Activated naive CD4-positive, alpha-beta T cell treated with anti-CD3 and anti-CD28 coated beads, Interleukin-2, amount 10 ng/mL, durations not matched to agents 7 days and 5 days (primary cell): ENCODE results near the gene SHH.
"Not testable (repeated sequence)": the region's sequence is repeated elsewhere in the genome, so short reads cannot be mapped to it uniquely, and the experiment has no call there.

Experiments
- CTCF ChIA-PET: fragments of 350-600 bp; sonication (Branson Sonifier 250); formaldehyde crosslinking; loops from one replicate; lab custom pipeline; 2021; ENCODE audit warnings: antibody characterized with exemption; lab: Charles Lee
- DNase-seq: peaks from one replicate; pipeline ENCODE4 v3.0.0-alpha.2; 2020
- H3K27ac Mint-ChIP-seq: one replicate; pipeline ENCODE4 v1.8.0; 2021; ENCODE audit warnings: mild to moderate bottlenecking, moderate library complexity, mixed read lengths
- H3K27me3 Mint-ChIP-seq: one replicate; pipeline ENCODE4 v1.8.0; 2021; ENCODE audit warnings: mild to moderate bottlenecking, mixed read lengths
- H3K36me3 Mint-ChIP-seq: one replicate; pipeline ENCODE4 v1.8.0; 2021; ENCODE audit warnings: mixed read lengths
- H3K4me1 Mint-ChIP-seq: one replicate; pipeline ENCODE4 v1.8.0; 2021; ENCODE audit warnings: mixed read lengths
- H3K4me3 Mint-ChIP-seq: one replicate; pipeline ENCODE4 v1.8.0; 2021; ENCODE audit warnings: mild to moderate bottlenecking, moderate library complexity, mixed read lengths
- H3K9me3 Mint-ChIP-seq: one replicate; pipeline ENCODE4 v1.8.0; 2021; ENCODE audit warnings: mixed read lengths

The SHH gene

DNA sequence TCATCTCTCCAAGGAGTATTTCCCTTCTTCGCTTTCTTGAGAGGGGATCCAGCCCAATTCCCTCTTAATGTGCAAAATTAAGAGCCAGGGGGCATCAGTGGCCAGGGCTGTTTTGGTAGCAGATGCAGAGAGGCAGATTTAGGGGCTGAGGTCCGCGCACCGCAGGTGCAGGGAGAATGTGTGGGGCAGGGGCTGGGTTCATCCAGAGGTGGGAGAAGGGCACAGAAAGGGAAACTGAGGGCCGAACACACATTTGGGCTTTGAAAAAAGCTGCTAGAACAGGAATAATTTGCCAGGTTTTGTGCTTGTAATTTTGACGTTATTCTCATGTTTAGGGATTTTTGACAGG is 6.5 kb upstream of the SHH start:
- Mint-ChIP-seq H3K27me3 (peaks cover 45% of the 10 kb centered on the region), H3K27ac (peak overlapping the region; percentile 33), H3K9me3 (peaks cover 2% of the 10 kb centered on the region), H3K4me3 (no peak overlapping the region), H3K36me3 (no peaks in the 10 kb centered on the region), H3K4me1 (peaks cover 5% of the 10 kb centered on the region)
- no peak for DNase-seq
- CTCF ChIA-PET, result no interaction called here

DNA sequence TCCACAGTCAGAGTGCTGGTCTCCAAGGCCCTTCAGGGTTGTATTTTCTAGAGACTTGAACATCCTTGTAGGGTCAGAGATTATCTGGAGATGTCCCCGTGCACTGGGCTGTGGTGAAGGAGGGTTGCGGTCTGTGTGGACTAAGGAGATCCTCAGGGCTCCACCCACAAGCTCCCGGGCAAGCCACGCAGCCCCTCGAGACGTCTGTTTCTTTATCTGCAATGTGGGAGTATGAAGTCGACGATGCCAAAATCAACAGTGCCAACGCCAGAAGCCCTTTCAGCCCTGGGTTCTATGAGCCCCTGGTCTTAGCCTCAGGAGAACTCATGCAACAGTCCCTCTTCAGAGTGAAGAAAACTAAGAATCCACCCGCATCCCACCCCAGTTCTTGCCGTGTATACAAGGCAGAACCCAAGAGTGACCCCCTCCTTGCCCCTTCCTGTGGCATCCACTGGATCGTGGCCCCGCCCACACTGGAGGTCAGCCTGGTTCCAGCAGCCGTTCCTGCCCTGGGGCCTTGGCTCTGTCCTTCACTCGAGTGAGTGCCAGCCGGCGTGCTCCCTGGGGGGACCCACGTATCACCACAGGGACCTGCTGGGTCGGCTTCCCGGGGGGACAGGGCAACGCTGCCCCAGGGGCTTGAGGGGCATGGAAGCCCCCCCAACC is 6.0 kb upstream of the SHH start:
- Mint-ChIP-seq H3K9me3 (peaks cover 2% of the 10 kb centered on the region), H3K27me3 (peaks cover 50% of the 10 kb centered on the region), H3K4me1 (peaks cover 5% of the 10 kb centered on the region), H3K36me3 (no peaks in the 10 kb centered on the region), H3K27ac (no peak overlapping the region), H3K4me3 (no peak overlapping the region)
- CTCF ChIA-PET, result no interaction called here
- no peak for DNase-seq

DNA sequence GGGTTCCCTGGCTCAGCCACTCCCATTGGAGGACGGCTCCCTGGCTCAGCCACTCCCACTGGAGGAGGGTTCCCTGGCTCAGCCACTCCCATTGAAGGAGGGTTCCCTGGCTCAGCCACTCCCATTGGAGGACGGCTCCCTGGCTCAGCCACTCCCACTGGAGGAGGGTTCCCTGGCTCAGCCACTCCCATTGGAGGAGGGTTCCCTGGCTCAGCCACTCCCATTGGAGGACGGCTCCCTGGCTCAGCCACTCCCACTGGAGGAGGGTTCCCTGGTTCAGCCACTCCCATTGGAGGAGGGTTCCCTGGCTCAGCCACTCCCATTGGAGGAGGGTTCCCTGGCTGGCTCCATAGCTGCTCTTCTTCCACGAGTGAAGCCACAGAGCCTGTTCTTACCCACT is 5.3 kb upstream of the SHH start:
- H3K36me3 Mint-ChIP-seq, DNase-seq, H3K9me3 Mint-ChIP-seq, H3K27ac Mint-ChIP-seq, H3K4me3 Mint-ChIP-seq, CTCF ChIA-PET, H3K4me1 Mint-ChIP-seq: not testable (repeated sequence)
- peaks cover 58% of the 10 kb centered on the region for H3K27me3 Mint-ChIP-seq

DNA sequence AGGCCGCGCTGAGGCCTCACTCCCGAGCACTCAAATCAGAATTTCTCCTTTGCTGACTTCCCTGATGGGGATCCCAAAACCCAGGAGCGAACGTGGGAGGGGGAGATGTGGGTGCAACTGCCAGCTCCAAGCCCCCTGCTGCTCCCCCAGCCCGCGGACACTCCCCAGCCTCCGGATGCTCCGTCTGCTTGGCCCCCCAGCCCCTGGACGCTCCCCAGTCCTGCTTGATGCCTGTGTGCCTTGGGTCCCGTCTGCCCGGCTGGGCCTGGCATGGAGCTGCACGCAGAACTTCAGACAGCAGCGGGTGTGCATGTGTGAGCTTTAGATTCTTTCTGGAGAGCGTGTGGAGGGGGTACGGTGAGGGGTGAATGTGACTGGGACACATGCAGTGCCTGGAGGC is 4.7 kb upstream of the SHH start:
- Mint-ChIP-seq H3K36me3 (peaks cover 2% of the 10 kb centered on the region), H3K27me3 (peaks cover 63% of the 10 kb centered on the region), H3K4me1 (peaks cover 8% of the 10 kb centered on the region), H3K9me3 (peaks cover 2% of the 10 kb centered on the region), H3K4me3 (no peak overlapping the region), H3K27ac (no peak overlapping the region)
- CTCF ChIA-PET, result interaction anchor here (1.1 to 1.4 kb wide), 2 partner anchors 1000 to 1008 kb away, joined by 3 read pairs; no protein-coding TSS in a partner anchor
- DNase-seq, result no peak

DNA sequence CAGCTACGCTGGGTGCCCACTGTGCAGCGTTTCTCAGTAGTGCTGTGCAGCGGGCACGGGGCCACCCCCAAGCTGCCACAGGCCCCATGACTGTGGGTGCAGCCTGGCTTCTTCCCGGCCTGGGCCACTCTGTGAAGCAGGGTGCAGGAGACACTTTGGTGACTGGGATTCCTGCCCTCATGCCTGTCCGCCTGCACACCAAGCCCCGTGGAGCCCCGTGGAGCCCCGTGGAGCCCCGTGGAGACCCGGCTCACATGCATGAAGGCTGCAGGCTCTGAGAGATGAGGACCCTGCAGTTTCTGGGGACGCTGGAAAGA is 3.9 kb upstream of the SHH start:
- H3K9me3 Mint-ChIP-seq, result peaks cover 2% of the 10 kb centered on the region
- peaks cover 2% of the 10 kb centered on the region for H3K36me3 Mint-ChIP-seq
- H3K27me3 Mint-ChIP-seq, result peaks cover 71% of the 10 kb centered on the region
- no peak overlapping the region for H3K27ac Mint-ChIP-seq
- H3K4me3 Mint-ChIP-seq, result no peak overlapping the region
- H3K4me1 Mint-ChIP-seq, result peaks cover 13% of the 10 kb centered on the region
- no peak for DNase-seq
- CTCF ChIA-PET, result interaction anchor here (0.7 to 1.4 kb wide), 4 partner anchors 341 to 1009 kb away, joined by 3 read pairs; no protein-coding TSS in a partner anchor

DNA sequence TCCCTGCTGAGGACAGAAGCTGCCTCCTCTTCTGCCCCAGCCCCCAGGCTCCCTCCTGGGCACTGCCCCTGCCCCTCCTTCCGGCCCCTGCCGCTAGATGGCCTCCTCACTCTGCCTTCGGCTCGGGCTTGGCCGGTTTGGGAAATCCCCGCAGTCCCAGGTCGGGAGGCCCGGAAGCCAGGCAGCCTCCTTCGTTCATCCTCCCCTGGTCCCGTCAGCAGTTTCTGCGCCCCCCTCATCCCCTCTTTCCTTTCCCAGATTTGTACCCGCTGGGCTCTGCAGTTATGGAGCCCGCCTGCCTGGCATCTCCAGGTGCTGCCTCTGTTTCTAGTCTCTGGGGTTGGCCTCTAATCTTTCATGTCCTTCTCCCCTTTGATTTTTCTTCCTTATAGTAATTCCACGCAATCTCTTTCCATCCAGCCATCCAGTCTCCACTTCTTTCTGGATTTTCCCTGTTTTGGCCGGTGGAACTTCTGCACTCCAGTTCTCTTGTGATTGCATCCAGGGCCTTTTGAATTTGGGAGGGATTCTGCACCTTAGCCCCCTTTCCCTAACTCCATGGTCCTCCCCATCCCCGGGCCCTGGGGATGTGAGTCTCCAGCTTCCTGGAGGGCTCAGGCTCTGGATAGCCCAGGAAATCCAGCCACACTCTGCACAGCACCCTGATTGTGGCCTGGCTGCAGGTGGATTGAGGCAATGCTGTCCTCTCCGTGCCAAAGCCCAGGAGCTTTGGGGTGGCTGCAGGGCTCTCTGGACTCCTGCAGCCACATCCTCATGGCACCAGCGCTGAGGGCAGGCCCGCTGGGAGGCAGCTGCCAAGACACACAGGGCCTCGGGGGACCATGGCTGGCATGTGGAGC is 3.3 kb upstream of the SHH start:
- Mint-ChIP-seq H3K27me3 (peaks cover 77% of the 10 kb centered on the region), H3K4me1 (peaks cover 13% of the 10 kb centered on the region), H3K9me3 (peaks cover 2% of the 10 kb centered on the region), H3K4me3 (no peak overlapping the region), H3K27ac (no peak overlapping the region), H3K36me3 (peaks cover 2% of the 10 kb centered on the region)
- peak; percentile 82 for DNase-seq
- CTCF ChIA-PET, result interaction anchor here (0.7 to 1.4 kb wide), 6 partner anchors 341 to 1010 kb away, joined by 3 read pairs; no protein-coding TSS in a partner anchor

DNA sequence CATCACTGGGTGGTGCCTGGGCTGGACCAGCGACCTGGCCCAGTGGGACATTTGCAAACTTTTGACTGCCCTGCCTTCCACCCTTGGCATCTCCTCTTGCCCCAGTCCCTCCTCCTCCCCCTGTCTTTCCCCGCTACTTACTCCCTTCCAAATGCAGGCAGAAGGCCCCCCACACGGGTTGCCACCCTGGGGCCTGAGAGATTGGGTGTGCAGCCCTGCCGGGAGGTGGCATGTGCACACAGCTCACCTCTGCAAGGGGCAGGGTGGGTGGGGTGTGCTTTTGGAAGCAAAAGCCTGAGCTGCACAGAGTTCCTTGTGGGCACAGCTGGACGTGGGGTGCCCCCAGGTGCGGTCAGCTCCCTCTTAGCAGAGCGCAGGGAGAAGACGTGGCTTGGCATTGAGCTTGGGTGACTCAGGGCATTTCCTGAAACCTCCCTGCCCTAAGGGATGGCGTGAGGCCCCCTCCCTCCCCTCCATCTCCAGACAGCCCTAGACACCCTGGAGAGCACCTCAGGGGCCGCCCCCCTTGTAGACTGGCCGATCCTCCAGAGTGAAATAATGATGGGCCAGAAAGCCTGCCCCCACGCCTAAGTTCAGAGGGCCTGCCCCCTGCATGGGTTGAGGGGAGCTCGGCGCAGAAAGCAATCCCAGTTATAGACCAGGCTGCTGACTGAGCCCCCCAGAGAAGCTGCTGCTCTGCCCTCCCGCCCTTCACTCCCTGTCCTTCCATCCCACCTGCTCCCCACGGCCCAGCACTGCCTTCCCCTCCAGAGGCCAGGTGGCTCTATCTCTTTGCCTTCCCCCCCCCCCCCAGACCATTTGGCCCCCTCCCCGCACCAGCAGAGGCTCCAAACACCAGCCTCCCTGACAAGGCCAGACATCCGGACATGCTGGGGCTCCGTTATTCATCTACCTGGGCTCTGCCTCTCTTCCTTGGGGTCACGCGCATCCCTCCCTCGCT is 2.3 kb upstream of the SHH start:
- CTCF ChIA-PET, result interaction anchor here (0.9 to 1.3 kb wide), 3 partner anchors 13 to 660 kb away, joined by 3 read pairs; no protein-coding TSS in a partner anchor
- H3K27me3 Mint-ChIP-seq, result peaks cover 86% of the 10 kb centered on the region

DNA sequence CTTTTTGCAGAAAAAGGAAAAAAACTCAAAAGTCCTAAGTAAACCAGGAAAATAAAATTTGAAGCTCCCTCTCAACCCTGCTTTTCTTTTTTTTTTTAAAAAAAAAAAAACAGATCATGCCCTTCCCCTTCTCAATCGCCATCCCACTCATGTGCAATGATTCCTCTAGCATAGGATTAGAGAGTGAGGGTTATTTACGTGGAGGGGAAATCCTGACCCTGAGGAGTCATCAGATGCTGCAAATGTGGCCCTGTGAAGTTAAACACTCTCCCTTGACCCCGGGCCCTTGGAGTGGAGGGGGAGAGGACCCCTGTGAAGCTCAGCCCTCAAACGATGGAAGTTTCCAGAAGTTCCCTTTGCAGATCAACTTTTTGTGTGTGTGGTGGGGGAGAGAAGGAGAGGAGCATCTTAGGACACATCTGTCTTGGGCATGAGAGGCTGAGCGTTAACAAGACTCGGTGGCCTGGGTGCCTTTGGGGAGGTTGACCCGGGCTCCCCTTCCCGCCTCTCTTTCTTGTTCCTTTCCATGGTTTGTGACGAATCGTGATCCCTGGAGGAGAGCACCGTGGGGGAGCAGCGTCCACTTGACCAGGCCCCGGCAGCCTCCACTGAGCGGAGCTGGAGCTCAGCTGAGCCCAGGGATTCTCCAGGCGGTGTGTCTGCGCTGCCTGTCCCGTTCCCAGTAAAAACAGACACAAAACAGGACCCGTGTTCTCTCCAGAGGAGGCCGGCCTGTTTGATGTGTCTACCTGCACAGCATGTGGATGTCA is 1.5 kb upstream of the SHH start:
- Mint-ChIP-seq H3K4me1 (peaks cover 18% of the 10 kb centered on the region), H3K36me3 (peaks cover 2% of the 10 kb centered on the region), H3K9me3 (peaks cover 2% of the 10 kb centered on the region), H3K4me3 (no peak overlapping the region), H3K27ac (no peak overlapping the region), H3K27me3 (peaks cover 90% of the 10 kb centered on the region)
- no peak for DNase-seq
- CTCF ChIA-PET, result interaction anchor here (1.2 to 1.6 kb wide), 3 partner anchors 12 to 658 kb away, joined by 3 read pairs; no protein-coding TSS in a partner anchor

More for the DNA sequence above, 2.3 kb upstream of the SHH start:
- Mint-ChIP-seq H3K36me3 (peaks cover 2% of the 10 kb centered on the region), H3K4me1 (peaks cover 13% of the 10 kb centered on the region), H3K4me3 (no peak overlapping the region), H3K9me3 (peaks cover 2% of the 10 kb centered on the region), H3K27ac (no peak overlapping the region)
- no peak for DNase-seq

DNA sequence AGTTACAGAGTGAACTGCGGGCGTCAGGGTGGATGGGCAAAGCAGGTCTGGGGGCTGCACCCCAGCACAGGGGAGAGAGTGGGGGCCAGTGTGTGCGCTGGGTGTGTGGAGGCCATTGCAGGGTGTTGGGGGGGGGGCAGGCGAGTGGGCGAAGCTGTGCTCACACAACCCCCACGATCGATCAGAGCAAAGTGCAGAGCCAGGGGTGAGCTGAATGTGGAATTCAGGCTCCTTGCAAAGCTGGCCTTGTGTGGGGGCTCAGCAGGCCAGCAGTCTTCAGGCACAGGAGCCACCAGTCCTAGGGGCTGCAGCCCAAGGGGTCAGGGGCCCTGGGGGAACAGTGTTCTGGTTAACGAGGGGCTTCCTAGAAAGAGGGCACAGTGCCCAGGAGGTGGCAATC is 862 bp upstream of the SHH start:
- Mint-ChIP-seq H3K27ac (no peak overlapping the region), H3K27me3 (peaks cover 90% of the 10 kb centered on the region), H3K9me3 (peaks cover 2% of the 10 kb centered on the region), H3K4me3 (no peak overlapping the region), H3K36me3 (peaks cover 2% of the 10 kb centered on the region), H3K4me1 (peaks cover 18% of the 10 kb centered on the region)
- CTCF ChIA-PET, result interaction anchor here (1.6 kb wide), 1 partner anchor 341 kb away, joined by 3 read pairs; no protein-coding TSS in a partner anchor
- DNase-seq, result no peak

DNA sequence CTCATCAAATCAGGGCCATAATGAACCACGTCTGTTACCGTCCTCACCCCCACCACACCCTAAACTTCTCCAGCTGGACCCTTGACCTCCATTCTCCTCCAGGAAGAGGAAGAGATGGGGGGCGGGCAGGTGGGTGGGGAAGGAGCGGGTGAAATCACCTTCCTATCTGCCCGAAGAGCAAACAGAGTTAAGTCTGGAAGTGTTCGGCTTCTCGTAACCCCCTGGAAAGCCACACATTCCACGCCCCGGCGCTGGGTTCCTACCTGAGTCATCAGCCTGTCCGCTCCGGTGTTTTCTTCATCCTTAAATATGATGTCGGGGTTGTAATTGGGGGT is 736 bp downstream of the SHH start:
- H3K27me3 Mint-ChIP-seq, result peaks cover 99% of the 10 kb centered on the region
- CTCF ChIA-PET, result no interaction called here
- H3K9me3 Mint-ChIP-seq, result no peaks in the 10 kb centered on the region

DNA sequence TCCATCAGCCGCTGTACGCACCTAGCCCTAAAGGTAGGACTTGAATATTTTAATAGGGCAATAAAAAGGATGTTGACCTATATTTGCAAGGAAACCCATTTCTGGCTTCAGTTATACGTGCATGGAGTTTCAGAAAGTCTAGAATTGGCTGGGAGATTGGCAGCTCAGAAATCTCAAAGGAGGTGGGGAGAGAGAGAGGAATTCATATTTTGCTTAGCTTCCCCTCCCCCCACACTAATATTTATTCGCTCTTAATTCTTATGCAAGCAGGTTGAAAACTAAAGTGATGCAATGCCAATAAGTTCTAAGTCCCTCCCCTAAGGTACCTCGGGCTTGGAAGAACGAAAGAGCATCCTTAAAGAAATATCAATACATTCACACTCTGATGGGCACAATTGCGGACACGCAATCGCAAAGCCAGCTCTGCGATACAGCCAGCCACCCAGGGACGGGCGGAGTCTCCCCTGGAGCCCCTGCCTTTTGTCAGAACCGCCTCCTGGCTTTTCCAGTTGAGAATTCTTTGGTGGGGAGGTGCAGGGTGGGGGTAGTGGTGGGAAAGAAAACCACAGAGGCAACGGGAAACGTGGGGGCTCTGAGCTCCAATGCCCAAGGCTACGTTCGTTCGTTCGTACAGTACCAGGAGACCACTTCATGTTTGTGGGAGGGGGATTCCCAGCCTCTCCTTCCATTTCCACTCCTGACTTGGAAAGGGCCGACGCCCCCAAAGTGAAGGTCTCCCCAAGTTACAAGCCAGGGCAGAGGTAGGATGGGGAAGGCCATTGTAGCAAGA is 1.3 kb downstream of the SHH start:
- no peaks in the 10 kb centered on the region for H3K9me3 Mint-ChIP-seq
- H3K27ac Mint-ChIP-seq, result no peak overlapping the region
- peaks cover 99% of the 10 kb centered on the region for H3K27me3 Mint-ChIP-seq
- DNase-seq, result no peak
- H3K36me3 Mint-ChIP-seq, result peaks cover 2% of the 10 kb centered on the region
- no peak overlapping the region for H3K4me3 Mint-ChIP-seq
- CTCF ChIA-PET, result no interaction called here
- H3K4me1 Mint-ChIP-seq, result peaks cover 32% of the 10 kb centered on the region

More for the DNA sequence above, 736 bp downstream of the SHH start:
- Mint-ChIP-seq H3K4me3 (no peak overlapping the region), H3K27ac (no peak overlapping the region), H3K4me1 (peaks cover 29% of the 10 kb centered on the region), H3K36me3 (peaks cover 2% of the 10 kb centered on the region)
- DNase-seq, result no peak

DNA sequence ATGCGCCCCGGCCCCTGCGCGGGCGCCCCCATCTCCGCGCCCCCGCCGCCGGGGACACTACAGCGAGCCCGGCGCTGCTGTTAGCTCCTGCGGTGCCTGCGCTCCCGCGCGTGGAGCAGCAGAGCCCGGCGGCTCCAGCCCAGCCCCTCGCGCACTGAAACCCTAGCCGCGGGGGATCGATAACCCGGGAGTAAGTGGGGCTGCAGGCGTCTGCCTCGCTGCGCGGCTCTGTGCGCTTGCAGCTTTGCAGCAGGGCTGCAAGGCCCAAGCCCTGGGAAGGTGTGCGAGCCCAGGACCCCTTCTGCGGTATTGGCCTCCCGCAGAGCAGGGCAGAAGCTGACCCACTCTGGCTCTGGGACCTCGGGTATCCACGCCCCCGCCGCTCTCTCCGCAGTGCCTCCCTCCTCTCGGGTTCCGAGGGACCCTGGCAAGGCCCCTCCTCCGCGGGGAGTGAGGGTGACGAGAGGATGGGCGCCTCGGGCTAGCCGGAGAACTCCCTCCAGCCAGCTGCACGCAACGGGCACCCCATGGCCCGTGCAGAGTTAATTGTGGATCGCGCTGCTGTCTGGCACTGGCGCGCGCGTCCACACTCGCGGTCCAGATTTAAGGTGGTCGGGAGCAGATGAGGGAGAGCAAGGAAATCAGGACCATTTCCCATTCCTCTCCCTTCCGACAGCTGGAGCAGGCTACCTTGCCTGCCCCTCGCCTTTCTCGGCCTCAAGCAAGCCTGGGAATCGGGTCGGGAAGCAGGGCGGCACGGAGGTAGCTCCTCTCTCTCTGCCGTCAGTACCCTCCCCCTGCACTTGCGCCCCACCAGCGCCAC is 2.1 kb downstream of the SHH start:
- H3K27ac Mint-ChIP-seq, result no peak overlapping the region
- no peaks in the 10 kb centered on the region for H3K9me3 Mint-ChIP-seq

More for the DNA sequence above, 2.1 kb downstream of the SHH start:
- Mint-ChIP-seq H3K27me3 (peaks cover 99% of the 10 kb centered on the region), H3K4me3 (no peak overlapping the region), H3K4me1 (peaks cover 29% of the 10 kb centered on the region), H3K36me3 (peaks cover 2% of the 10 kb centered on the region)
- DNase-seq, result no peak
- CTCF ChIA-PET, result no interaction called here
